Measurements from ENCODE around the gene PSMB3. TPM values are rescaled to one million over a fixed set of nuclear protein-coding genes. Genes with fewer than 3 reads are reported as not detected.
A peak's percentile ranks its signal among the peaks of the same experiment; 100 is the strongest.

PSMB3 gene
- total RNA-seq, 1 experiment from 2014 or later, result 273 TPM

DNA sequence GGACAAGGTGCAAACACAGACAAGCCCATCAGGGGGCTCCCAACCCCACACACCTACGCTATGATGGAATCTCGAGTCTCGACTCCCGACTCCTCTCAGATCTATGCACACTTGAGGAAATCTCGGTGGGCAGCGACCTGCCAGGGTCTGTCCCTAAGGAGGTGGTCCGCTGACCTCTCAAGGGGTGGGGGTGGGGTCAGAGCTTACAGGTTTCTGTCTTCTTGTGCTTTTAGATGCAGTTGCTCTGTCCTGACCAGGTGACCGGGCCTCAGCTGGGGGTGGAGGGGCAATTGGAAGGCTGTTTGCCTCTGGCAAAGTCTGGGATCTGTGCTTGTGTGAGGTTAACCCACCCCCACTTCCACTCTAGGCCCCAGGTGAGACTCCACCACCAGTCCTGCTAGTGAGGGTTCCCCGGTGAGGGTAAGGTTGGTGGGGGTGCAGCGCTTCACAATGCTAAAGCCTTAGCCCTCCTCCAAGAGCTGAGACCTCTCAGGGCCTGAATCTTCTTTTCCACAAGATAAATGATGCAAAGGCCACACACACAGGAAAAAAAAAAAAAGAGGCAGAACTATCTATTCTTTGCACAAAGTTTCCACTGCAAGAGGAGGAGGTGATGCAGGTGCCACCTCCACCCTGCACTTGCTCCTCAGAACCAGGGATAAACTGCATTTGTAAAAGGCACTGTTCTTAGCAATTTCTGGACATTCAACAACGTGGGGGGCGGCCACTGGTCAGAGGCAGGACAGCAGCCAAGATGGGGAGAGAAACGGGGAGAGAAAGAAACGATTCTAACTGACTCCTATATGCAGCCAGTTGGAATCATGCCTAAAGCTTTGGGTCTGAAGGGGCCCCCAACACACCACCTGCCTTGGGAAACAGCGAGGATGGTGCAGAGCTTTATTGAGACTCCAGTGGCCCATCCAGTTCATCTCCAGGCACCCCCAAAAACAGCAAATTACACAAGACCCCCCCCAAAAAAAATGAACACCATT, 18.3 kb upstream of the PSMB3 start:
- CTCF ChIA-PET, result interaction anchor here (0.5 to 4.0 kb wide), 31 partner anchors 8 to 484 kb away, joined by 3 to 60 read pairs (median 5); partner anchors contain the start of genes MLLT6 and PSMB3
- TF ChIP-seq PRRX2 (CRISPR knock-in tag; IDR thresholded peaks at IDR 0.05) (no peak), NR3C1 (CRISPR knock-in tag; conservative IDR thresholded peaks at IDR 0.05; ENCODE audit: low read depth) (no peak)
- H3K27me3 Mint-ChIP-seq (ENCODE audit: low read depth), result peaks cover 2% of the 10 kb centered on the region; the same call in 1 of the 2 replicates
- H3K36me3 Mint-ChIP-seq, result peaks cover 18% of the 10 kb centered on the region
- peaks cover 29% of the 10 kb centered on the region for H3K4me1 Mint-ChIP-seq
- POLR2A ChIA-PET, result interaction anchor here (0.7 to 1.5 kb wide), 2 partner anchors 28 to 29 kb away, joined by 3 read pairs; partner anchors contain the start of gene MLLT6
- ATAC-seq (peak; percentile 27), DNase-seq (ENCODE audit: low spot score) (no peak)
- no peaks in the 10 kb centered on the region for H3K9me3 Mint-ChIP-seq
- no peak overlapping the region for H3K4me3 Mint-ChIP-seq
- H3K27ac Mint-ChIP-seq, result peak overlapping the region; percentile 41

DNA sequence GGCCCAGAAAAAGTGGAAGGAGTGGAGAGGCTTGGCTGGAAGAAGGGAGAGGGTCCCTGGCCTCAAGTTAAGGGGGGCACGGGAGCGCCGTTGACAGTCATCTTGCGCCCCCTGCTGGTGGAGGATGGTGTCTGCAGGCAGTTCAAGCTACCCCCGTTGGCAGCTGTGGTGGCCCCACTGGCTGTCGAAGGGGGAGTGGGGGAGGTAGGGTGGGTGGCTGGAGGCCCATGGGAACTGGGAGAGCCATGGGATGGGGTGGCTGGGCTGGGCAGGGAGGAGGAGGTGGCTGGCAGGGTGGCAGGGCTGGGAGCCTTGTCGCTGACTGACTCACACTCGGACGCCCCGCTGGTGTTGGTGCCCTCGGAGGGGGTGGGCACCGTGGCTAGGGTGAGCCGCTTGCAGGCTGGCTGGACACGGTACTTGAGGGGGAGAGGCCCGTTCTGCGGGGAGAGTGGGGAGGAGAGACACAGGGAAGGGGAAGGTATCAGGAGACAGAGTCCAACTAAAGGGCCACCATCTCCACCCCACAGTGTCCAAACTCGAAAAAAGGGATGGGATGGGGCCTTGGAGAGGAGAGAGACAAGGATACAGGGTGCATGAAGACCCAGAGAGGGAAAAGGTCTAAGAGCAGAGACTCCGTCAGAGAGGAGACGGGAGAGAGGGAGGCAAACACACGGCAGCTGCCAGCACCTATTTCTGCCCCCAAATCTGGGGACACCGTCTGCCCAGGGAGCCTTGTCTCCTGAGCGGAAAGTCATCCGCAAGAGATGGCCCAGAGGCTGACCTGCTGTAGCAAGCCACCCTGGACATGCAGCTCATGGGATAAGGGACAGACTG, 17.2 kb upstream of the PSMB3 start:
- H3K27me3 Mint-ChIP-seq (ENCODE audit: low read depth), result no peaks in the 10 kb centered on the region; the same call in 1 of the 2 replicates
- no peak overlapping the region for H3K4me3 Mint-ChIP-seq
- TF ChIP-seq NR2C2 (CRISPR knock-in tag; IDR thresholded peaks at IDR 0.05) (no peak), TEAD1 (CRISPR knock-in tag; IDR thresholded peaks at IDR 0.05) (no peak)
- TF ChIP-seq, protein P1, sequence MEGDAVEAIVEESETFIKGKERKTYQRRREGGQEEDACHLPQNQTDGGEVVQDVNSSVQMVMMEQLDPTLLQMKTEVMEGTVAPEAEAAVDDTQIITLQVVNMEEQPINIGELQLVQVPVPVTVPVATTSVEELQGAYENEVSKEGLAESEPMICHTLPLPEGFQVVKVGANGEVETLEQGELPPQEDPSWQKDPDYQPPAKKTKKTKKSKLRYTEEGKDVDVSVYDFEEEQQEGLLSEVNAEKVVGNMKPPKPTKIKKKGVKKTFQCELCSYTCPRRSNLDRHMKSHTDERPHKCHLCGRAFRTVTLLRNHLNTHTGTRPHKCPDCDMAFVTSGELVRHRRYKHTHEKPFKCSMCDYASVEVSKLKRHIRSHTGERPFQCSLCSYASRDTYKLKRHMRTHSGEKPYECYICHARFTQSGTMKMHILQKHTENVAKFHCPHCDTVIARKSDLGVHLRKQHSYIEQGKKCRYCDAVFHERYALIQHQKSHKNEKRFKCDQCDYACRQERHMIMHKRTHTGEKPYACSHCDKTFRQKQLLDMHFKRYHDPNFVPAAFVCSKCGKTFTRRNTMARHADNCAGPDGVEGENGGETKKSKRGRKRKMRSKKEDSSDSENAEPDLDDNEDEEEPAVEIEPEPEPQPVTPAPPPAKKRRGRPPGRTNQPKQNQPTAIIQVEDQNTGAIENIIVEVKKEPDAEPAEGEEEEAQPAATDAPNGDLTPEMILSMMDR (IDR thresholded peaks at IDR 0.05), result peak; percentile 94
- ATAC-seq (peak; percentile 34), DNase-seq (ENCODE audit: low spot score) (peak; percentile 85)
- peaks cover 27% of the 10 kb centered on the region for H3K36me3 Mint-ChIP-seq
- H3K9me3 Mint-ChIP-seq, result no peaks in the 10 kb centered on the region
- H3K27ac Mint-ChIP-seq, result peak overlapping the region; percentile 82; the same call in 1 of the 2 replicates
- POLR2A ChIA-PET, result interaction anchor here (0.6 to 1.5 kb wide), 3 partner anchors 25 to 183 kb away, joined by 3 to 5 read pairs (median 3); partner anchors contain the start of gene MLLT6
- H3K4me1 Mint-ChIP-seq, result peaks cover 26% of the 10 kb centered on the region
- CTCF ChIA-PET, result interaction anchor here (0.5 to 4.0 kb wide), 51 partner anchors 9 to 471 kb away, joined by 3 to 60 read pairs (median 4); partner anchors contain the start of genes CWC25, LASP1NB, MLLT6 and PSMB3

DNA sequence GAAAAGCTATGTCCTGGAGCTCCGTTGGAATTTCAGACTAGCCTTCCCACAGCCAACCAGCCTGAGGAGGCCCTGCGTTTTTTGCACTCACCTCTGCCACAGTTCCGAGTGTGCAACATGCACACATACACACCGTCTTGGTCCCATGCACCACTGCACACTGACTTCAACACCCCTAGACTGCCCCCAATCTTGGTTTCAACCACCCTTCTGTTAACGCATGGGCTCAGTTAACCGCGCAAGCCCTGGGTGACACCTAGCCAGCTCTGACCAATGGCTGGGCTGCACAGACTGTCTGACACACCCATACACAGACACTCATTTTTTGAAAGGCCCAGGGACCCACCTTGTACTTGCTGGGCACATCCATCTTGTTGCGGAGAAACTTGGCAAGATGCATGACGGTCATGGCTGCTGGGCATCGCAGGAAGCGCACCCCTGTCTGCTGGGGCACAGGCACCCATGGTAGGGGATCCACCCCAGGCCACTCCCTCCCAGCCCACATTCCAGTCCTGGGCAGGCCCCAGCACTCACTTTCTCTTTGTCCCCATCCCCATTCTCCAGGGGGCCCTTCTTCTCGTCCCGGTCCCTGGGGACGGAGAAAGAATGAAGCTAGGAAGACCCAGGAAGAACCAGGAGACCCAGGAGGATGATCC, 14.4 kb upstream of the PSMB3 start:
- H3K27ac Mint-ChIP-seq, result no peak overlapping the region
- no peak for DNase-seq (ENCODE audit: low spot score)
- H3K4me3 Mint-ChIP-seq, result no peak overlapping the region
- ChIA-PET POLR2A (no interaction called here), CTCF (interaction anchor here (4.0 kb wide), 1 partner anchor 61 kb away, joined by 60 read pairs; no protein-coding TSS in a partner anchor)
- peaks cover 32% of the 10 kb centered on the region for H3K4me1 Mint-ChIP-seq
- H3K9me3 Mint-ChIP-seq, result no peaks in the 10 kb centered on the region
- ATAC-seq, result no peak
- no peaks in the 10 kb centered on the region for H3K27me3 Mint-ChIP-seq (ENCODE audit: low read depth)
- H3K36me3 Mint-ChIP-seq, result peaks cover 29% of the 10 kb centered on the region
- no peak for TF ChIP-seq ZBTB21 (CRISPR knock-in tag; IDR thresholded peaks at IDR 0.05; ENCODE audit: borderline replicate concordance)
- TF ChIP-seq, protein P2, sequence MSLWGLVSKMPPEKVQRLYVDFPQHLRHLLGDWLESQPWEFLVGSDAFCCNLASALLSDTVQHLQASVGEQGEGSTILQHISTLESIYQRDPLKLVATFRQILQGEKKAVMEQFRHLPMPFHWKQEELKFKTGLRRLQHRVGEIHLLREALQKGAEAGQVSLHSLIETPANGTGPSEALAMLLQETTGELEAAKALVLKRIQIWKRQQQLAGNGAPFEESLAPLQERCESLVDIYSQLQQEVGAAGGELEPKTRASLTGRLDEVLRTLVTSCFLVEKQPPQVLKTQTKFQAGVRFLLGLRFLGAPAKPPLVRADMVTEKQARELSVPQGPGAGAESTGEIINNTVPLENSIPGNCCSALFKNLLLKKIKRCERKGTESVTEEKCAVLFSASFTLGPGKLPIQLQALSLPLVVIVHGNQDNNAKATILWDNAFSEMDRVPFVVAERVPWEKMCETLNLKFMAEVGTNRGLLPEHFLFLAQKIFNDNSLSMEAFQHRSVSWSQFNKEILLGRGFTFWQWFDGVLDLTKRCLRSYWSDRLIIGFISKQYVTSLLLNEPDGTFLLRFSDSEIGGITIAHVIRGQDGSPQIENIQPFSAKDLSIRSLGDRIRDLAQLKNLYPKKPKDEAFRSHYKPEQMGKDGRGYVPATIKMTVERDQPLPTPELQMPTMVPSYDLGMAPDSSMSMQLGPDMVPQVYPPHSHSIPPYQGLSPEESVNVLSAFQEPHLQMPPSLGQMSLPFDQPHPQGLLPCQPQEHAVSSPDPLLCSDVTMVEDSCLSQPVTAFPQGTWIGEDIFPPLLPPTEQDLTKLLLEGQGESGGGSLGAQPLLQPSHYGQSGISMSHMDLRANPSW (CRISPR knock-in tag; conservative IDR thresholded peaks at IDR 0.05; ENCODE audit: low read depth), result no peak
- TF ChIP-seq NFE2L1 (CRISPR knock-in tag; IDR thresholded peaks at IDR 0.05), result no peak
- TF ChIP-seq ZNF317 (CRISPR knock-in tag; IDR thresholded peaks at IDR 0.05; ENCODE audit: borderline replicate concordance, low read depth), result no peak
- TF ChIP-seq ZNF423 (CRISPR knock-in tag; IDR thresholded peaks at IDR 0.05), result no peak
- TF ChIP-seq, protein P3, sequence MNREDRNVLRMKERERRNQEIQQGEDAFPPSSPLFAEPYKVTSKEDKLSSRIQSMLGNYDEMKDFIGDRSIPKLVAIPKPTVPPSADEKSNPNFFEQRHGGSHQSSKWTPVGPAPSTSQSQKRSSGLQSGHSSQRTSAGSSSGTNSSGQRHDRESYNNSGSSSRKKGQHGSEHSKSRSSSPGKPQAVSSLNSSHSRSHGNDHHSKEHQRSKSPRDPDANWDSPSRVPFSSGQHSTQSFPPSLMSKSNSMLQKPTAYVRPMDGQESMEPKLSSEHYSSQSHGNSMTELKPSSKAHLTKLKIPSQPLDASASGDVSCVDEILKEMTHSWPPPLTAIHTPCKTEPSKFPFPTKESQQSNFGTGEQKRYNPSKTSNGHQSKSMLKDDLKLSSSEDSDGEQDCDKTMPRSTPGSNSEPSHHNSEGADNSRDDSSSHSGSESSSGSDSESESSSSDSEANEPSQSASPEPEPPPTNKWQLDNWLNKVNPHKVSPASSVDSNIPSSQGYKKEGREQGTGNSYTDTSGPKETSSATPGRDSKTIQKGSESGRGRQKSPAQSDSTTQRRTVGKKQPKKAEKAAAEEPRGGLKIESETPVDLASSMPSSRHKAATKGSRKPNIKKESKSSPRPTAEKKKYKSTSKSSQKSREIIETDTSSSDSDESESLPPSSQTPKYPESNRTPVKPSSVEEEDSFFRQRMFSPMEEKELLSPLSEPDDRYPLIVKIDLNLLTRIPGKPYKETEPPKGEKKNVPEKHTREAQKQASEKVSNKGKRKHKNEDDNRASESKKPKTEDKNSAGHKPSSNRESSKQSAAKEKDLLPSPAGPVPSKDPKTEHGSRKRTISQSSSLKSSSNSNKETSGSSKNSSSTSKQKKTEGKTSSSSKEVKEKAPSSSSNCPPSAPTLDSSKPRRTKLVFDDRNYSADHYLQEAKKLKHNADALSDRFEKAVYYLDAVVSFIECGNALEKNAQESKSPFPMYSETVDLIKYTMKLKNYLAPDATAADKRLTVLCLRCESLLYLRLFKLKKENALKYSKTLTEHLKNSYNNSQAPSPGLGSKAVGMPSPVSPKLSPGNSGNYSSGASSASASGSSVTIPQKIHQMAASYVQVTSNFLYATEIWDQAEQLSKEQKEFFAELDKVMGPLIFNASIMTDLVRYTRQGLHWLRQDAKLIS (CRISPR knock-in tag; IDR thresholded peaks at IDR 0.05; ENCODE audit: borderline replicate concordance), result no peak

Measured in WTC11 (cell line).